ENCODE measurements around the gene GANAB. TPM values are rescaled to one million over a fixed set of nuclear protein-coding genes. Genes with fewer than 3 reads are reported as not detected.

Gene GANAB
- total and polyA plus RNA-seq, 2 of the 13 experiments (the other 11 are each of a cell fraction or from before 2014, with no cell fraction given), result 99.5 to 234 TPM

GRCh38 chr11:62678770-62679696 is 32.6 kb upstream of the GANAB start, which contains the start of gene UBXN1 (continued):
- TF ChIP-seq DPF2 (CRISPR knock-in tag; IDR thresholded peaks at IDR 0.05; ENCODE audit: borderline replicate concordance, low read depth) (no peak), ZIK1 (CRISPR knock-in tag; IDR thresholded peaks at IDR 0.05; ENCODE audit: borderline replicate concordance, low read depth) (no peak), PATZ1 (CRISPR knock-in tag; IDR thresholded peaks at IDR 0.05) (peak; percentile 57; the same call in 1 of the 2 replicates), TGIF2 (CRISPR knock-in tag; IDR thresholded peaks at IDR 0.05) (no peak; the same call in 1 of the 2 replicates), TARDBP (CRISPR knock-in tag; IDR thresholded peaks at IDR 0.05) (peak; percentile 86), ZNF782 (CRISPR knock-in tag; IDR thresholded peaks at IDR 0.05; ENCODE audit: borderline replicate concordance) (peak; percentile 75; the same call in 1 of the 2 replicates), ZNF772 (CRISPR knock-in tag; IDR thresholded peaks at IDR 0.05) (peak; percentile 73), KDM6A (CRISPR knock-in tag; IDR thresholded peaks at IDR 0.05; ENCODE audit: low read depth) (no peak), TAF15 (IDR thresholded peaks at IDR 0.05; ENCODE audit: low read depth, low read length, poor library complexity, severe bottlenecking) (peak; percentile 77), ZFP37 (CRISPR knock-in tag; IDR thresholded peaks at IDR 0.05; ENCODE audit: borderline replicate concordance) (no peak), ZNF503 (CRISPR knock-in tag; IDR thresholded peaks at IDR 0.05) (no peak), FOXM1 (CRISPR knock-in tag; IDR thresholded peaks at IDR 0.05) (no peak), JARID2 (CRISPR knock-in tag; IDR thresholded peaks at IDR 0.05; ENCODE audit: insufficient replicate concordance) (peak; percentile 75), PRMT3 (CRISPR knock-in tag; IDR thresholded peaks at IDR 0.05; ENCODE audit: borderline replicate concordance, low read depth) (no peak), NCOA2 (CRISPR knock-in tag; IDR thresholded peaks at IDR 0.05) (peak; percentile 52), ARNT (IDR thresholded peaks at IDR 0.05) (no peak), TFDP1 (CRISPR knock-in tag; IDR thresholded peaks at IDR 0.05; ENCODE audit: borderline replicate concordance) (peak; percentile 50; the same call in 1 of the 2 replicates), NONO (IDR thresholded peaks at IDR 0.05) (no peak), NONO (CRISPR knock-in tag; conservative IDR thresholded peaks at IDR 0.05) (peak; percentile 85), CENPX (CRISPR knock-in tag; IDR thresholded peaks at IDR 0.05) (no peak), HHEX (CRISPR knock-in tag; IDR thresholded peaks at IDR 0.05) (no peak), PLRG1 (conservative IDR thresholded peaks at IDR 0.05) (no peak), ZNF33A (CRISPR knock-in tag; IDR thresholded peaks at IDR 0.05; ENCODE audit: borderline replicate concordance) (no peak), HCFC1 (IDR thresholded peaks at IDR 0.05; ENCODE audit: low read depth, low read length) (peak; percentile 58; the same call in 1 of the 2 replicates), XBP1 (CRISPR knock-in tag; IDR thresholded peaks at IDR 0.05) (no peak)
- TF ChIP-seq, protein P1, sequence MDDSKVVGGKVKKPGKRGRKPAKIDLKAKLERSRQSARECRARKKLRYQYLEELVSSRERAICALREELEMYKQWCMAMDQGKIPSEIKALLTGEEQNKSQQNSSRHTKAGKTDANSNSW (CRISPR knock-in tag; IDR thresholded peaks at IDR 0.05; ENCODE audit: borderline replicate concordance), result 0 out of 2 replicates have a peak, but pooled peaks have one; percentile 33
